Stimulated activated CD8-positive, alpha-beta memory T cell treated with anti-CD3 and anti-CD28 coated beads, Interleukin-7, amount 100 ng/mL, for 48 hours (primary cell): Measurements from ENCODE around the gene SERHL2.
"Not testable (repeated sequence)": the region's sequence is repeated elsewhere in the genome, so short reads cannot be mapped to it uniquely, and the experiment has no call there.

Experiments
- DNase-seq, 2 donors: peaks; one replicate each; pipeline ENCODE4 v3.0.0-alpha.2; 2020; ENCODE audit warnings: low read depth in 1 of 2; ENCODE audit errors: extremely low read depth in 1 of 2

SERHL2 gene

GRCh38 chr22:42571068-42571467, 17.3 kb downstream of the SERHL2 start:
- DNase-seq, result not testable (repeated sequence)

GRCh38 chr22:42574046-42574445, 20.3 kb downstream of the SERHL2 start:
- not testable (repeated sequence) for DNase-seq

GRCh38 chr22:42574468-42574867, 20.7 kb downstream of the SERHL2 start:
- not testable (repeated sequence) for DNase-seq

- DNase-seq, result not testable (repeated sequence)
Observed at GRCh38 chr22:42575996-42576574, 22.3 kb downstream of the SERHL2 start.

GRCh38 chr22:42577141-42577540, 23.4 kb downstream of the SERHL2 start:
- DNase-seq, result not testable (repeated sequence)

- DNase-seq, result no peak
Observed at GRCh38 chr22:42577623-42578240, 24.0 kb downstream of the SERHL2 start.

- not testable (repeated sequence) for DNase-seq
Observed at GRCh38 chr22:42580040-42580439, 26.3 kb downstream of the SERHL2 start.

GRCh38 chr22:42581194-42581761, 27.5 kb downstream of the SERHL2 start:
- not testable (repeated sequence) for DNase-seq

- peak; percentile 66 to 74 for DNase-seq
Observed at GRCh38 chr22:42581762-42582716, 28.3 kb downstream of the SERHL2 start.

- DNase-seq, result no peak
Observed at GRCh38 chr22:42582987-42583386, 29.2 kb downstream of the SERHL2 start.

- DNase-seq, result no peak
Observed at GRCh38 chr22:42584364-42584940, 30.7 kb downstream of the SERHL2 start.

- DNase-seq, result no peak
Observed at GRCh38 chr22:42585096-42585495, 31.3 kb downstream of the SERHL2 start.

- DNase-seq, result no peak
Observed at GRCh38 chr22:42586381-42586780, 32.6 kb downstream of the SERHL2 start.

- no peak for DNase-seq
Observed at GRCh38 chr22:42587588-42588175, 33.9 kb downstream of the SERHL2 start.

GRCh38 chr22:42591987-42592386, 38.2 kb downstream of the SERHL2 start:
- DNase-seq, result no peak

GRCh38 chr22:42595434-42595833, 41.7 kb downstream of the SERHL2 start:
- DNase-seq, result no peak

GRCh38 chr22:42596336-42596735, 42.6 kb downstream of the SERHL2 start:
- no peak for DNase-seq

GRCh38 chr22:42596863-42597530, 43.2 kb downstream of the SERHL2 start:
- DNase-seq, result no peak

- DNase-seq, result no peak
Observed at GRCh38 chr22:42601879-42602465, 48.2 kb downstream of the SERHL2 start.

GRCh38 chr22:42602470-42602869, 48.7 kb downstream of the SERHL2 start:
- no peak for DNase-seq
